HEK293T (cell line): ENCODE data around the gene HUWE1.

Experiments used
- BHLHE40 ChIP-seq: fragments of 450-650 bp; IDR thresholded peaks from 2 replicates; pipeline ENCODE4 v1.6.1; 2016; ENCODE audit warnings: mild to moderate bottlenecking, moderate library complexity, borderline replicate concordance
- FOXA1 ChIP-seq: fragments of 450-650 bp; IDR thresholded peaks from 2 replicates; pipeline ENCODE4 v1.6.1; 2016; ENCODE audit warnings: mild to moderate bottlenecking
- FOXM1 ChIP-seq: fragments of 450-650 bp; IDR thresholded peaks from 2 replicates; pipeline ENCODE4 v1.6.1; 2017; ENCODE audit warnings: mild to moderate bottlenecking, borderline replicate concordance
- NFRKB ChIP-seq: fragments of 450-650 bp; IDR thresholded peaks from 2 replicates; pipeline ENCODE4 v1.6.1; 2016; ENCODE audit warnings: mild to moderate bottlenecking, moderate library complexity
- PKNOX1 ChIP-seq: fragments of 450-650 bp; IDR thresholded peaks from 2 replicates; pipeline ENCODE4 v1.6.1; 2016
- SP1 ChIP-seq: fragments of 450-650 bp; IDR thresholded peaks from 2 replicates; pipeline ENCODE4 v1.6.1; 2017
- SUZ12 ChIP-seq: fragments of 450-650 bp; IDR thresholded peaks from 2 replicates; pipeline ENCODE4 v1.6.1; 2016; ENCODE audit warnings: mild to moderate bottlenecking
- TARDBP ChIP-seq: fragments of 450-650 bp; IDR thresholded peaks from 2 replicates; pipeline ENCODE4 v1.6.1; 2016

DNA sequence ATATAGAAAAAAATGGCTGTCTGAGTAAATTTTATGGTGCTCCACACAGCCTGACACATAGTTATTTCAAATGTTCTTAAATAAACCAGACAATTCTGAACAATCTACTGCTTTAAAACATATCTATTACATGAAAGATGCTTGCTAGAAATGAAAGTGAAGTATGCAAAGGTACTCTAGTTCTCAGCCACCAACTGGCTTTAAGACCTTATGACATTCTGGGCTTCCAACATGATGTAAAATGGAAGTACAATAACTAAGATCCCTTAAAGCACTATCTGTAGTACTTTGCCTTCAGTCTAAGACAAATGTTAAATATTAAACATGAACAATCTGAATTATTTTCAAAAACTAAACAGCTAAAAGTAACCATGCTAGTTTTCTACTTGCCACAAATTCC is 17.3 kb downstream of the HUWE1 start:
- TF ChIP-seq BHLHE40 (no peak), SP1 (no peak), NFRKB (no peak), PKNOX1 (no peak), TARDBP (no peak), SUZ12 (no peak), FOXA1 (no peak), FOXM1 (no peak)
